DMS 273 (cell line): ENCODE measurements around the gene PHLDA3.

Source experiments
- DNase-seq: peaks from one replicate; lab custom pipeline; 2025; ENCODE audit not compliant: unreplicated experiment; lab: John Stamatoyannopoulos, UW

The PHLDA3 gene

DNA sequence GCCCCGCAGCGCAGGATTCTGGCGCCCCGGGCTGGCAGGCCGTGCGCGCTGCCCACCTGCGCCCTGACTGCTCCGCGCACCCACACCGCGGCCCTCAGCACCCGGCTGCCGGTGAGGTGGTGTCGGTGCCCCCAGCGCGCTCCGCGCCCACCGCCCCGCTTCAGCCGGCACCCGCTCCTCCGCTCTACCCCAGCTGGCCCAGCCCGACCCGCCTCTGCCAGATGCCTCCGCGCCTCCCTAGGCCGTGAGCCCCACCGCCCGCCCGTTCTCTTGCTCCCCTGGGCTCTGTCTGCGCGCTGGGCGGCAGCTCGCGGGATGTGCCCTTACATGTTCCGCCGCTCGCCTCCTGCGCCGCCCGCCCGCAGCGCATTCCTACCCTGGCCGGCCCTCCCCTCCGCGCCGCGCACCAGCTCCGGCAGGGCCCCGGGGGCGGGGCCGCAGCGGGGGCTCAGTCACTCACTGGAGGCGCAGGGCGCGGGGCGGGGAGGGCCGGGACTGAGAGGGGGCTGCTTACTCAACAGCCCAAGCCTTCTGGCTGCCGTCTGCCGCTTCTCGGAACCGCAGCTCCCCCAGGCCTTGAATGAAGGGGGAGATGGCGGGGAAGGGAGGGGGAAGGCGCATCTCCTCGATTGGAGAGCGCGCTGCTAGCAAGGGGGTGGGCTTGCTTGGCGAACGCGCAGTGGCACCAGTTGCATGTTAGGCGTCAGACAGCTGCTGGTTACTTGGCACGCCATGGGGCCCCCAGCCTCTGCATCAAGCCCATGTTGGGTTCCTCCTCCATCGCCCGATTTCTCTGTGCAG is at the start of gene PHLDA3:
Gene PHLDA3, minus strand, starts transcription at position 345 of the 801 bp plus-strand sequence. CDS start 402 bp downstream, outside the sequence.
- peak; percentile 92 for DNase-seq

DNA sequence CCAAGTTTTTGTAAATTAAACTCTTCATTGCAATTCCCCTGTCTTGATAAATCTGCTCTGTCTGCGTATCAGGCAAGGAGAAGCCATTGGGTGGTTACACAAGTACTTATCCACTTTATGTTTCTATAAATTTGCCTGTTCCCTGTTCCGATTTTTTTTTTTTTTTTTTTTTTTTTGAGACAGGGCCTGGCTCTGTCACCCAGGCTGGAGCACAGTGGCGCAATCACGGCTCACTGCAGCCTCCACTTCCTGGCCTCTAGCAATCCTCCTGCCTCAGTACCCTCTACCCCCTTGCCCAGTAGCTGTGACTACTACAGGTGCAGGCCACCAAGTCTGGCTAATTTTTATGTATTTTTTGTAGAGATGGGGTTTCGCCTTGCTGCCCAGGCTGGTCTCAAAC is 49.1 kb upstream of the PHLDA3 start:
- DNase-seq = no peak

DNA sequence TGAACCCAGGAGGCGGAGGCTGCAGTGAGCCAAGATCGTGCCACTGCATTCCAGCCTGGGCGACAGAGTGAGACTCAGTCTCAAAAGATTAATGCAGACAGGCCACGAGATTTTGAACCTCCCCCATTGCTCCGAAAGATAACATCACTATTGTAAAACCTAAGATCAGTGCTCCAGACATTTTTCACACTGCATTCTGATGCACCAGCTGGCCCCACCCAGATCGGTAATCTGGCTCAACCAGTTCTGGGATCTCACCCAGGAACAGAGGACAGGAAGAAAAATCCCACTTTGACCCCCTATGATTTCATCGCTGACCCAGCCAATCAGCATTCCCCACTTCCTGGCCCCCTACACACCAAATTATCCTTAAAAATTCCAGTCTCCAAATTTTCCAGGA is 48.6 kb upstream of the PHLDA3 start:
- no peak for DNase-seq

DNA sequence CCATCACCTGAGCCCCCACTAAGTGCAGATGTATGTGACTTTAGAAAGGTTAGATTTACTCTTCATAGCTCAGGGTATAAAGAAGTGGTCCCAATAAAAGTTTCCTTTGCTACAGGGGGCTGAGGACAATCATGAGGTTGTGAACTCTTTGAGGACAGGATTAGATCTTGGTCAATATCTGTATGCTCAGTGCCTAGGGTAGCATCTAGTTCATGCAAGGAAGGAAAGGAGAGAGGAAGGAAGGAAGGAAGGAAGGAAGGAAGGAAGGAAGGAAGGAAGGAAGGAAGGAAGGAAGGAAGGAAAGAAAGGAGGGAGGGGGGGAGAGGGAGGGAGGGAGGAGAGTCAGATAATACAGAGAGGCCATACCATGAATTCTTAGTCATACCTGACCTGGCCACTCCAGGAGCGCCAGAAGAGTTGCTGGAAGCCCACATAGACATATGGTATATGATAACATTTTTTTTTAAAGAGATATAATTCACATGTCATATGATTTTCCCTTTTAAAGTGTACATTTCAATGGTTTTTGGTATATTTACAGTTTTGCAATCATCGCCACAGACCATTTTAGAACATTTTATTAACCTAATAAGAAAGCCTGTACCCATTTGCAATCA is 47.6 kb upstream of the PHLDA3 start:
- no peak for DNase-seq

DNA sequence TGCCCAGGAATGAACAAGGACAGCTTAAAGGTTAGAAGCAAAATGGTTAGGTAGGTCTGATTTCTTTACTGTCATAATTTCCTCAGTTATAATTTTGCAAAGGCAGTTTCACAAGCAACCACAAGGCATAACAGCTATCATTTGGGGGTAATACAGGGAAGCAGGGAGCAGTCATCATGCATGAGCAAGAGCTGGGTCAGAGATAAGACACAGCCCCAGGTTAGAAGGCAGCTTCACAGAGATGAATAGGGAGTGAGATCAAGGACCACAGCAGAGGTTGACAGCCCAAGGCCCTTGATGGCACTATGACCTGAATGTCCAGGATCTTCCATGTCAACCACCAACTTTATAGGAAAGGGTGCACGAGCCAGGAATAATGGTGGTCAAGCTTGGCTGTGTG is 46.9 kb upstream of the PHLDA3 start:
- DNase-seq = no peak

DNA sequence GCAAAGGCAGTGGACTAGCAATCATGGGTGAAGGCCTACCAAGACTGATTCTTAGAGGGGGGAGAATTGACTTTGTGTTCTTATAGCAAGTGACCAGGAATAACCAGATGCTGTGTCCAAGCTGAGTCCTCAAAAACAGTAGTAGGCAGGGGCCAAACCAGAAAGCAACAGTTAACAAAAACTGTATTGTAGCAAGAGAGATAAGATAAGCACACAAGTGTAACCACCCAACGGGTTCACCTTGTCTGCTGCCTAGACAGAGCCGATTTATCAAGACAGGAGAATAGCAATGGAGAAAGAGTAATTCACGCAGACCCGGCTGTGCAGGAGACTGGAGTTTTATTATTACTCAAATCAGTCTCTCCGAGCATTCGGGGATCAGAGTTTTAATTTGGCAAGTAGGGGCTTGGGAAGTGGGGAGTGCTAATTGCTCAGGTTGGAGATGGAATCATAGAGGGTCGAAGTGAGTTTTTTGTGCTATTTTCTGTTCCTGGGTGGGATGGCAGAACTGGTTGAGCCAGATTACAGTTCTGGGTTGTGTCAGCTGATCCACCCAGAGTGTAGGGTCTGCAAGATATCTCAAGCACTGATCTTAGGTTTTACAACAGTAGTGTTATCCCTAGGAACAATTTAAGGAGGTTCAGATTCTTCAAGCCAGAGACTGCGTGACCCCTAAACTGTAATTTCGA is 46.2 kb upstream of the PHLDA3 start:
- DNase-seq = no peak

DNA sequence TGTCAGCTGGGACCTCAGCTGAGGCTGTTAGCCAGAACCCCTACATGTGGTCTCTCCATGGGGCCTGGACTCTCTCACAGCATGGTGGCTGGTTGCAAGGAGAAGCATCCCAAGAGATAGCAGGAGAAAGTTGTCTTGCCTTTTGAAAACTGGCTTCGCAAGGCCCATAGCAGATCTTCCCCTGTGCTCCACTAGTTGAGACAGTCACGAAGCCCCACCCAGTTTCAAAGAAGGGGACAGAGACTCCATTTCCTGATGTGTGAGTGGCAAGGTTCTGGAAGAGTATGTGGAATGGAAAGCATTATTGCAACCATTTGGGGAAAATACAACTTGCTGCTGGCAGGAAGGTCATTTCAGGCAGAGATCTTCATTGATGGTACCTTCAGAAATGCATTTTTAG is 45.5 kb upstream of the PHLDA3 start:
- no peak for DNase-seq

DNA sequence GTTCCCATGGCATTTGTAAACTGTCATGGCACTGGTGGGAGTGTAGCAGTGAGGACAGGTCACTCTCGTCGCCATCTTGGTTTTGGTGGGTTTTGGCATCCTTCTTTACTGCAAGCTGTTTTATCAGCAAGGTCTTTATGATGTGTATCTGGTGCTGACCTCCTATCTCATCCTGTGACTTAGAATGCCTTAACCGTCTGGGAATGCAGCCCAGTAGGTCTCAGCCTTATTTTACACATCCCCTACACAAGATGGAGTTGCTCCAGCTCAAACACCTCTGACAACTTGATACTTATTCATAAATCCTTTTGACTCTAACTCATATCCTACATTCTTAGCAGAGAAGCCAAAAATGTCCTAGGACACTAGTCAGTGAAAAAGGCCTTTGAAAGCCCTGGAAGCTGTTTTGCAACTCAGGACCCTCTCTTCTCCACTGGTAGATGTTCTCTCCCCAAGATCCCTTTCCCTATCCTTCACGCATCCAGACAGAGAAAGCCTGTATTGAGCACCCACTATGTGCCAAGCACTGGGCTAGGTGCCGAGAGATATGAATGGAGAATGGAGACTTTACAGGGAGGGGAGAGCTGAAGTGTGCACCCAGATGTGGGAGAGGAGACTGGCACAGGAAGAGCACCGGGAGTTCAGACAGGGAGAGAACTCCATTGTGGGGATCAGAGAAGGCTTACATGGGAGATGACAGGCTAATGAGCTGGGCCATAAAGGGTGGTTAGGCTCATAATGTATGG is 44.7 kb upstream of the PHLDA3 start:
- no peak for DNase-seq

DNA sequence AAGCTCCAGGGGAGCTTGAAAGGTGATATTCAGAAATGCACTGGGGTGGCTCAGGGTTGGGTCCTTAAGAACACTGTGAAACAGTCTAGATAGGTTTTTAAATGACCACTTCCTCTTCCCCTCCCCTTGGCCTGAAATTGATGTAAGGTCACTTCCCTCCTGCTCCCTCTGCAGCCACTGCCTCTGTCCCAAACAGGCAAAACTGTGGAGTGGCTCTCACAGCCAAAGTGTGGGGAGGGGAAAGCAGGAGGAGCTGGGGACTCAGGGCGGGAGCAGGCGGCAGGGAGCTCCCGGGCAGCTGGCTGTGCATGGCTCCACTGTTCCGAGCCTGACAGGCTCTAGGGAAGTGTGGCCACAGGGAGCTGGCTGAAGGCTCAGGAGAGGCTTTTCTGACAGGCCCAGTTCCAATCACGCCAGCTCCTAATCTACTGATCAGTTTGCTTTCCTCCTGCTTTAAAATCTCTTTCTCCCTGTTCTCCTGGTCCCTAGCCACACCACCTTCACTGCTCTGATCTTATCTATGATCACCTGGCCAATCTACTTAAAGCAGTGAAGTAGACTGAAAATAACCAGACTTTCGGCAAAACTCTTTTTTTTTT is 43.1 kb upstream of the PHLDA3 start:
- DNase-seq = no peak

DNA sequence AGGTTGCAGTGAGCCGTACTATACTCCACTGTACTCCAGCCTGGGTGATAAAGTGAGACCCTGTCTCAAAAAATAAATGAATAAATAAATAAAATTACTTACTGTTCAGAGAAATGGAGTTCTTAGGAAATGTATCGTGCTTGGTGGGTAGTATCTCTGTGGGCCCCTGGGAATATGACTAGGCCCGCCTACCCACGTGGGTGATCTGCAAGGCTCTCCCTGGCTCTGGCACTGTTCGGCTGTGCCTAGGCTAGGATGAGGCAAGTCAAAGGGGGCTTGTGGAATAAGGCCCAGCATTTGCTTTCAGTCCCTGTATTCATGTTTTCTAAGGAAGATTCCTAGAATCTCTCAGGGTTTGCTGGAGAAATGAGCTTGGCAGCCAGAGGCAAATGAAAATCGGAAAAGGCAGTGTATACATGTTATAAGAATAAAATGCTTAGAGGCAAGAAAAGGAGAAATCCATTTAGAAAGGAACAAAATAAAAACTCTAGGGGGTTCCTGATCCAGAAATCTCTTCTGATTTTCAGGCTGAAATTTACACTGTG is 42.5 kb upstream of the PHLDA3 start:
- DNase-seq = no peak

DNA sequence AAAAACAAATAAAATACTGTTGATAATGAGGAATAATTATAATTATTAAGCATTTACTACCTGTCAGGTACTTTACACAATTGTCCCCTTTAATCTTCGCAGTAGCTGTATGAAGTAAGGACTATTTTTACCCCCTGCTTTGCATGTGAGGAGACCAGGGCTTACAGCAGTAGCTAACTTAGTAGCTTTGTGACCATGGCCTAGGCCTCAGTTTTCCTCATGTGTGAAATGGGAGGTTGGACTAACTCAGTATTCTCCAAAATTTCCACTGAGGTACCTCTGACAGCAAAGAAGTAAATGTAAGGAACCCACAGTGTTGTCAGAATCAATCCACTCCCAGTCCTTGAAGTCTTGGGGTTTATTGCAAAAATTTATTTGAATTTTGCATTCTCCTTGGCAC is 41.7 kb upstream of the PHLDA3 start:
- DNase-seq = no peak

DNA sequence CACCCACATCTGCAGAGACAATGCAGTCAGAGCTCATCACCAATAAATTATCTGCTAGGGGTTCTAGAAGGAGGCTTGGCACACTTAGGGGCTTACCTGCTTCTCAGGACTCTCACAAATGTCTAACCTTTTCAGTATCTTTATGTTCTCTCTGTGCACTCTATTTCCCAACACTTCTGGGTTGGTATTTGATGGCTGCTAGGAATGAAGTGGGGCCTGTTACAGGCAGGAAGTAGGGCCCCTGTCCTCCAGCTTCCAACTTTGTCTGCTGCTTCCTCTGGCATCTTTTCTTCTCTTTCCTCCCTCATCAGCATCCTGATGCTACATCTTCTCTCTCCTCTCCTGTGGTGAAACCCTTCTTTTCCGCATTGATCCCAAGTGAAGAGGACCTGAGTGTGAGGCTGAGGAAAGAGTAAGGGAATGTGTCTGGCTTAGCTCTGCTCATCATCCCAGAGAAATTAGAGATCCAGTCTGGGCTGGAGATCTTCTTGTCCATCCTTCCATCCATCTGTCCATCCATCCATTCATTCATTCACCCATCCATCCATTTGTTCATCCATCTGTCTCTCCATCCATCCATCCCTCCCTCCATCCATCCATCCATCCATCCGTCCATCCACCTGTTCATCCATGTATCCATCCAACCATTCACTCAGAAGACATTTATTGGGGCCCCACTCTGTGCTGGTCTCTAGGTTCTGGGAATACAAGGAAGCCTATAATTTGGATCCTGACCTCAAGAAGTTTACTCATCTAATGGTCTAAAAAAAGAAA is 40.8 kb upstream of the PHLDA3 start:
- DNase-seq = no peak

DNA sequence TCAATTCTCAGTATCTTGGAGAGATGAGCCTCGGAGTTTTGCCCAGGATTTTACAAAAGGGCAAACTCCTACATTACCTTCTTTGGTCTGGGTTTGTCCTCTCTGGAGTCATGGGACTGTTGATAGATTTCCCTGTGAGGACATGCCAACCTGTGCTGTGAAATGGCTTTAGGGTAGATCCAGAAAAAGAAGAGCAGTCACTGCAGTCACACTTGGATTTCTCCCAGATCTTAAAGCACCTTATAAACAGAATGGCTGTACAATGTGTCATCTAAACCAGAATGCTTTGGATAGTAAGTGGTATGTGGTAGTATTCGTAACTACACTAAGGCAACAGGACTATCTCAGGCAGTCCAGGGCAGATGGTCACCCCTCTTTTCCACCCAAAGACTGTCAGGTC is 39.8 kb upstream of the PHLDA3 start:
- no peak for DNase-seq

DNA sequence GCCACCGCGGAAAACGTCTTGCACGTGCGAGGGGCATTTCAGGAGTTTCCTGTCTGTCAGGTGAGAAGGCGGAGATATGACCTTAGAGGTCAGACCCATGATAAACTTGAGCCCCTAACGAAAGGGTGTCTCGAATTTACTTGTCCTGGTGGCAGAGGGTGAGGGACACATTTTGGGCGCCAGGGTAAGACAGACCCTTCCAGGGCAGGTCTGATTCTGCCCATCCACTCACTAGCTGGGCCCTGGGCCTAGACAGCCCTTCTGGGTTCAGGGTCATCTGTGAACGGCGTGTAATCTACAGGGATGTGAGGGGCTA is 38.3 kb upstream of the PHLDA3 start:
- DNase-seq = no peak

DNA sequence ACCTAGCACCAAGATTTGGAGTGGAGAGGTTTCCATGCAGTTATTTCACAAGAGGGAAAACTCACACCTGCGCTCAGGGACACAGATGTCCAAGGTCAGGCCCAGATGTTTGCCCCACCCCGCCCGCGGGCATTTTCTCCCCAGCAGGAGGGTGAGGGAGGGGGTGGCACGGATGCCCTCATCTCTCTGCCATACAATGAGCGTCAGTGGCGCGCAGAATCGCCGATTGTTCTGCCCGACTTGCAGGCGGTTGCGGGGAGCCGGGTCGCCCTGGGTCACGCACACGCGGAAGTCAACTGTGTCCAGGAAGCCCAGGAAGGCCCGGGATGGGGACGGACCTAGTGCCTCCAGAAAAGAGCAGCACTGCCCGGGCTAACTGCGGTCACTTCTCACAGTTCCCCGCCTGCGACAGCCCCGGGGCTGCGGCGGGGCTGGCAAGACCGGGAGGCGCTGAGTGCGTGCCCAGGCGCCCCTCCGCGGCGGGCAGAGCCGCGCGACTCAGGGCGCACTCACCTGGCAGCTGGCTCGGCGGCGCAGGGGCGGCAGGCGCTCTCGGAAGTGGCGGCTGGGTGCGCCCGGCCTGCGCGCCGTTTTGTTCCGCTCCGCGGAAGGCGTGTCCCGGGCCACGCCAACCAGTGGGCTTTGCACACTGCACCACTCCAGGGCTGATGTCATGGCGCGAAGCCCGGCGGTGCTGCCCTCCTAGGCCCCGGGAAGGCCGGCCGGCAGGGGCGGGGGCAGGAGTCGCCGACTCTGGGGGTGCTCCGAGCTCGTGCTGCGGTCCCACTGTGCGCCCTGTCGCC is 37.8 kb upstream of the PHLDA3 start, which contains the start of gene CSRP1:
Gene CSRP1, minus strand, starts transcription at position 567 of the 803 bp plus-strand sequence. CDS start 10,820 bp downstream, outside the sequence.
- peak; percentile 84 for DNase-seq

DNA sequence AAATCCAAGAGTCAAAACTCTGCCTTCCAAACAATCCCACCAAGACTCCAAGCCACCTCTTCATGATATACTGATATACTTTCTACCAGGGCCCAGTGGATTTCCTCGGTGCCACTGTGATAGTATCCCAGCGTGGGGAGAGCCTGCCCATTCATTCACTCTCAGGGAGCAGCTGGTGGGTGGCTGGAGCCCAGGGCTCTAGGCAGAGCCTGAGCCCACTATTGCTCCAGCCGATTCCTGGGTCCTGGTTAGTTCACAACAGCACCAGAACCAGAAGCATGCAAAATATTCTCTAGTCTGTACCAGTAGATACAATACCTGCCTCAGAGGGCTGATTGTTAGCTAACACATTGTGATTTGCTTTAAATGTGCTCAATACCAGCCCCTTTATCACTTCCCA is 37.1 kb upstream of the PHLDA3 start:
- no peak for DNase-seq

DNA sequence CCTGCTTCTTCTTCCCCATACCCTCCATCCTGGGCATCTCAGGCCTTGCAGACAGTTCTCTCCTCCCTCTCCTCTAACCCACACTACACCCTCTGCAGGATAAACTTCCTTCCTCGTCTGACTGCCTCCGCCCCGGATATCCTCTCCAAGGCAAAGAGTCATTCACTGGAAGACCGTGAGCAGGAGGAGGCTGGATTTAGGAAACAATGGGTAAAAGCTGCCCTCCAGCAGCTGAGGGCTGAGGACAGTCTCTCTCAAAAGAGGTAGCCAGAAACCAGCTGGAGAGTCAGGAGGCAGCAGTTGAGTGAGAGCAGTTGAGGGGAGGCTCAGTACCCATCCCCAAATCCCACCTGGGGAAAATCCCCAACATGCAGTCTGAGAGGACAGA is 36.5 kb upstream of the PHLDA3 start:
- DNase-seq = no peak

DNA sequence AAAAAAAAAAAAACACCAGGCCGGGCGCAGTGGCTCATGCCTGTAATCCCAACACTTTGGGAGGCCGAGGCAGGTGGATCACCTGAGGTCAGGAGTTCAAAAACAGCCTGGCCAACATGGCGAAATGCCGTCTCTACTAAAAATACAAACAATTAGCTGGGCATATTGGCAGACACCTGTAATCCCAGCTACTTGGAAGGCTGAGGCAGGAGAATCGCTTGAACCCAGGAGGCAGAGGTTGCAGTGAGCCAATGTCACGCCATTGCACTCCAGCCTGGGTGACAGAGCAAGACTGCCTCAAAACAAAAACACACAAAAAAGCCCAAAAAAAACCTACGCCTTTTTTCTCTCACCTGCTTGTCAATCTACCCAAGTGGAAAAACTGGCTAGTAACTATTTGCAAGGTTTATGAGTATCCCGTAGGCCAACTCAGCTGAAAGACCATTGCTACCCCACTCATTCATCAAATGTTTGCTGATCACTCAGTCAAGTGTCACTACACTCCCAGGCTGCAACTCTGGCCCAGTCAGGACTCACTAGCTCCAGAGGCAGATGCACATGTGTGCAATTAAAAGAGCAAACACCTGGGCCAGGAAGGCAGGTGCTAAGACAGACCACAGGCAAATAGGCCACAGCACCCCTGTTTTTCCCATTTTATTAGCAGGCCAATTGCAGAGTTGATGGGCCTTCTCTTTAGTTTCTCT is 36.0 kb upstream of the PHLDA3 start:
- no peak for DNase-seq

DNA sequence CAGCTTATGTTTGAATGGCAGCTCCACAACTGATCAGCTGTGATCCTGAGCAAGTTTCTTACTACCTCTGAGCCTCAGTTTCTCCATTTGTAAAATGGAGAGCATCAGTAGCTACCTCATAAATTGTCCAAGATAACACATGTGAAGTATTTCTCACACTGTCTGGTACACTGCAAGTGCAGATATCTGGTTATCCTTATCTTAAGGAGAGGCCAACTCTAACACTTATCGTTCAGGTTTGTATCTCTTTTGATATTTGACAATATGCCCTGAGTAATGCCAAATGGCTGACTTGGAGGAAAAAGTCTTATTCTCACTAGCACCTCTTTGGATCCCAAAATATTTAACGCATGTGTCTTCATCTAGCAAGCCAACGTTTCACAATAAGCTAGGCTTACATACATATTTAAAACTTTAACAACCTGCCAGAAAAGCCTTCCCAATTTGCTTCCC is 35.2 kb upstream of the PHLDA3 start:
- DNase-seq = no peak
